NCI-H1694 treated with DMSO at 0.1 percent for 48 hours (cell line): ENCODE results near the gene PCDHB10.
A peak's percentile ranks its signal among the peaks of the same experiment; 100 is the strongest.
"Not testable (repeated sequence)": the region's sequence is repeated elsewhere in the genome, so short reads cannot be mapped to it uniquely, and the experiment has no call there.

ENCODE experiments used
- DNase-seq: peaks from one replicate; lab custom pipeline; 2025; lab: John Stamatoyannopoulos, UW

PCDHB10 gene

GRCh38 chr5:141188682-141189081, 3.5 kb upstream of the PCDHB10 start:
- not testable (repeated sequence) for DNase-seq

- DNase-seq: not testable (repeated sequence)
Measured at GRCh38 chr5:141189131-141189530, 3.0 kb upstream of the PCDHB10 start.

- not testable (repeated sequence) for DNase-seq
Measured at GRCh38 chr5:141194332-141194731, 2.2 kb downstream of the PCDHB10 start.

GRCh38 chr5:141196363-141196762, 4.2 kb downstream of the PCDHB10 start:
- DNase-seq: no peak

GRCh38 chr5:141199359-141200235, 7.4 kb downstream of the PCDHB10 start, which contains the start of gene PCDHB11:
Gene PCDHB11 (plus strand): TSS chr5:141199627. CDS start chr5:141199775, 148 bp downstream.
- no peak for DNase-seq

- DNase-seq: not testable (repeated sequence)
Measured at GRCh38 chr5:141201126-141201525, 9.0 kb downstream of the PCDHB10 start.

- not testable (repeated sequence) for DNase-seq
Measured at GRCh38 chr5:141201646-141202045, 9.5 kb downstream of the PCDHB10 start.

- no peak for DNase-seq
Measured at GRCh38 chr5:141208478-141208877, 16.3 kb downstream of the PCDHB10 start, which contains the start of gene PCDHB12. Gene PCDHB12 (plus strand): TSS chr5:141208719. CDS start chr5:141208908, 189 bp downstream.

GRCh38 chr5:141210281-141210680, 18.1 kb downstream of the PCDHB10 start:
- DNase-seq: not testable (repeated sequence)

GRCh38 chr5:141210849-141211248, 18.7 kb downstream of the PCDHB10 start:
- DNase-seq: not testable (repeated sequence)

GRCh38 chr5:141213656-141214339, 21.6 kb downstream of the PCDHB10 start, which contains the start of gene PCDHB13:
Gene PCDHB13 (plus strand): TSS chr5:141213919. CDS start chr5:141214124, 205 bp downstream.
- DNase-seq: not testable (repeated sequence)

GRCh38 chr5:141214583-141214982, 22.4 kb downstream of the PCDHB10 start:
- not testable (repeated sequence) for DNase-seq

GRCh38 chr5:141215504-141215903, 23.4 kb downstream of the PCDHB10 start:
- not testable (repeated sequence) for DNase-seq

GRCh38 chr5:141216035-141216434, 23.9 kb downstream of the PCDHB10 start:
- DNase-seq: not testable (repeated sequence)

GRCh38 chr5:141223112-141223783, 31.1 kb downstream of the PCDHB10 start, which contains the start of gene PCDHB14:
Gene PCDHB14 (plus strand): TSS chr5:141223343. CDS start chr5:141223506, 163 bp downstream.
- peak; percentile 6 for DNase-seq

GRCh38 chr5:141224844-141225243, 32.7 kb downstream of the PCDHB10 start:
- DNase-seq: not testable (repeated sequence)

- DNase-seq: not testable (repeated sequence)
Measured at GRCh38 chr5:141225421-141225820, 33.3 kb downstream of the PCDHB10 start.

GRCh38 chr5:141234109-141234667, 42.0 kb downstream of the PCDHB10 start:
- DNase-seq: no peak

GRCh38 chr5:141235922-141236321, 43.8 kb downstream of the PCDHB10 start:
- not testable (repeated sequence) for DNase-seq

GRCh38 chr5:141236516-141237313, 44.6 kb downstream of the PCDHB10 start:
- no peak for DNase-seq

- DNase-seq: no peak
Measured at GRCh38 chr5:141241496-141241895, 49.3 kb downstream of the PCDHB10 start.
